ENCODE results near the gene PTTG1IP.
A peak's percentile ranks its signal among the peaks of the same experiment; 100 is the strongest.

The PTTG1IP gene

GRCh38 chr21:44819283-44820243 is 53.9 kb downstream of the PTTG1IP start:
- no peak for DNase-seq

GRCh38 chr21:44818640-44819011 is 54.9 kb downstream of the PTTG1IP start:
- DNase-seq, result no peak

GRCh38 chr21:44817914-44818639 is 55.4 kb downstream of the PTTG1IP start, which contains the start of gene SUMO3:
Gene SUMO3, minus strand, starts transcription at chr21:44818062. Its CDS starts 94 bp downstream, at chr21:44817968.
- peak; percentile 90 for DNase-seq

- peak; percentile 90 for DNase-seq
Observed at GRCh38 chr21:44817506-44817880, 56.0 kb downstream of the PTTG1IP start.

- DNase-seq, result no peak
Observed at GRCh38 chr21:44816761-44817505, 56.6 kb downstream of the PTTG1IP start.

GRCh38 chr21:44815852-44816628 is 57.5 kb downstream of the PTTG1IP start:
- no peak for DNase-seq

GRCh38 chr21:44815225-44815624 is 58.3 kb downstream of the PTTG1IP start:
- no peak for DNase-seq

- DNase-seq, result no peak
Observed at GRCh38 chr21:44814498-44815023, 58.9 kb downstream of the PTTG1IP start.

- DNase-seq, result no peak
Observed at GRCh38 chr21:44813727-44814126, 59.8 kb downstream of the PTTG1IP start.

GRCh38 chr21:44813149-44813548 is 60.3 kb downstream of the PTTG1IP start:
- no peak for DNase-seq

GRCh38 chr21:44812640-44813039 is 60.9 kb downstream of the PTTG1IP start:
- no peak for DNase-seq

- DNase-seq, result no peak
Observed at GRCh38 chr21:44810779-44811178, 62.7 kb downstream of the PTTG1IP start.

GRCh38 chr21:44805859-44806258 is 67.6 kb downstream of the PTTG1IP start:
- no peak for DNase-seq

GRCh38 chr21:44805226-44805625 is 68.3 kb downstream of the PTTG1IP start:
- no peak for DNase-seq

GRCh38 chr21:44804762-44805161 is 68.7 kb downstream of the PTTG1IP start:
- no peak for DNase-seq

- DNase-seq, result no peak
Observed at GRCh38 chr21:44803651-44804050, 69.8 kb downstream of the PTTG1IP start.

GRCh38 chr21:44802396-44803153 is 70.9 kb downstream of the PTTG1IP start:
- no peak for DNase-seq

GRCh38 chr21:44801468-44802395 is 71.8 kb downstream of the PTTG1IP start, which contains the start of gene UBE2G2:
Gene UBE2G2, minus strand, starts transcription at chr21:44801820. Its CDS starts 72 bp downstream, at chr21:44801748.
- peak; percentile 87 for DNase-seq

- no peak for DNase-seq
Observed at GRCh38 chr21:44800971-44801467, 72.5 kb downstream of the PTTG1IP start.

GRCh38 chr21:44800103-44800502 is 73.4 kb downstream of the PTTG1IP start:
- DNase-seq, result no peak
